VCaP (cell line): ENCODE results near the gene TXNDC12.
A peak's percentile ranks its signal among the peaks of the same experiment; 100 is the strongest.
"Not testable (repeated sequence)": the region's sequence is repeated elsewhere in the genome, so short reads cannot be mapped to it uniquely, and the experiment has no call there.

Experiments
- H3K27ac ChIP-seq: fragments of 450-650 bp; 2 replicates; pipeline ENCODE4 v1.5.1; 2017
- CTCF ChIP-seq: fragments of 450-650 bp; conservative IDR thresholded peaks from 2 replicates; pipeline ENCODE4 v1.5.1; 2017; ENCODE audit warnings: mild to moderate bottlenecking, moderate library complexity

TXNDC12 gene

GRCh38 chr1:52055066-52055865, at the start of gene TXNDC12:
Gene TXNDC12 (minus strand): TSS chr1:52055191. CDS start chr1:52055096, 95 bp downstream.
- TF ChIP-seq CTCF, result no peak
- peak within 1 kb of the TSS; percentile 99 for H3K27ac ChIP-seq

- no peak for TF ChIP-seq CTCF
- no peak overlapping the region for H3K27ac ChIP-seq
Observed at GRCh38 chr1:52102336-52103013, 47.5 kb upstream of the TXNDC12 start.

- no peak overlapping the region for H3K27ac ChIP-seq
- no peak for TF ChIP-seq CTCF
Observed at GRCh38 chr1:52098139-52098871, 43.3 kb upstream of the TXNDC12 start.

GRCh38 chr1:52096216-52096615, 41.2 kb upstream of the TXNDC12 start:
- no peak overlapping the region for H3K27ac ChIP-seq
- TF ChIP-seq CTCF, result no peak

GRCh38 chr1:52094300-52094699, 39.3 kb upstream of the TXNDC12 start:
- H3K27ac ChIP-seq, result not testable (repeated sequence)

GRCh38 chr1:52087892-52088291, 32.9 kb upstream of the TXNDC12 start:
- H3K27ac ChIP-seq, result peak overlapping the region; percentile 34; the same call in 1 of the 2 replicates

GRCh38 chr1:52080014-52080415, 25.0 kb upstream of the TXNDC12 start:
- no peak overlapping the region for H3K27ac ChIP-seq
- no peak for TF ChIP-seq CTCF

GRCh38 chr1:52077277-52077676, 22.3 kb upstream of the TXNDC12 start:
- not testable (repeated sequence) for H3K27ac ChIP-seq

GRCh38 chr1:52072291-52072690, 17.3 kb upstream of the TXNDC12 start:
- peak overlapping the region; percentile 61 for H3K27ac ChIP-seq
- no peak for TF ChIP-seq CTCF
